CD4-positive, alpha-beta T cell treated with Interleukin-10 for 1 hour (primary cell): ENCODE data around the gene INCA1.
"Not testable (repeated sequence)": the region's sequence is repeated elsewhere in the genome, so short reads cannot be mapped to it uniquely, and the experiment has no call there.

Experiments used
- DNase-seq: peaks from one replicate; pipeline ENCODE4 v3.0.0-alpha.2; 2020

The INCA1 gene

GRCh38 chr17:4997302-4998026 is at the start of gene INCA1, which contains the start of gene KIF1C:
Gene INCA1 (minus strand): TSS chr17:4997522. CDS start chr17:4994437, 3,085 bp downstream.
Gene KIF1C (plus strand): TSS chr17:4997950. CDS start chr17:5000247, 2,297 bp downstream.
- DNase-seq, result peak; percentile 92

- peak; percentile 16 for DNase-seq
Measured at GRCh38 chr17:5045496-5045895, 48.2 kb upstream of the INCA1 start.

- no peak for DNase-seq
Measured at GRCh38 chr17:5044630-5045029, 47.3 kb upstream of the INCA1 start.

- no peak for DNase-seq
Measured at GRCh38 chr17:5043524-5043923, 46.2 kb upstream of the INCA1 start.

GRCh38 chr17:5042157-5043022 is 45.1 kb upstream of the INCA1 start:
- DNase-seq, result peak; percentile 36

- DNase-seq, result no peak
Measured at GRCh38 chr17:5035315-5035714, 38.0 kb upstream of the INCA1 start, which contains the start of gene SLC52A1. Gene SLC52A1 (minus strand): TSS chr17:5035426. CDS start chr17:5034606, 820 bp downstream.

- DNase-seq, result no peak
Measured at GRCh38 chr17:5034651-5035050, 37.3 kb upstream of the INCA1 start.

- DNase-seq, result no peak
Measured at GRCh38 chr17:5034063-5034462, 36.7 kb upstream of the INCA1 start.

- no peak for DNase-seq
Measured at GRCh38 chr17:5033352-5034015, 36.2 kb upstream of the INCA1 start.

- no peak for DNase-seq
Measured at GRCh38 chr17:5032865-5033264, 35.5 kb upstream of the INCA1 start.

- DNase-seq, result peak; percentile 88
Measured at GRCh38 chr17:5031365-5032082, 34.2 kb upstream of the INCA1 start.

GRCh38 chr17:5030168-5030567 is 32.8 kb upstream of the INCA1 start:
- not testable (repeated sequence) for DNase-seq

- no peak for DNase-seq
Measured at GRCh38 chr17:5027916-5028315, 30.6 kb upstream of the INCA1 start.

- DNase-seq, result no peak
Measured at GRCh38 chr17:5027299-5027698, 30.0 kb upstream of the INCA1 start.

- no peak for DNase-seq
Measured at GRCh38 chr17:5024604-5025003, 27.3 kb upstream of the INCA1 start.

- DNase-seq, result no peak
Measured at GRCh38 chr17:5023588-5024147, 26.3 kb upstream of the INCA1 start.

- no peak for DNase-seq
Measured at GRCh38 chr17:5022171-5022711, 24.9 kb upstream of the INCA1 start.

GRCh38 chr17:5020502-5021023 is 23.2 kb upstream of the INCA1 start:
- no peak for DNase-seq

GRCh38 chr17:5019475-5019956 is 22.2 kb upstream of the INCA1 start:
- peak; percentile 41 for DNase-seq

GRCh38 chr17:5014357-5014756 is 17.0 kb upstream of the INCA1 start:
- no peak for DNase-seq

GRCh38 chr17:5011928-5012327 is 14.6 kb upstream of the INCA1 start:
- DNase-seq, result no peak
